Left lobe of liver (tissue), 2 donors: ENCODE data around the gene GTF2I. TPM values are rescaled to one million over a fixed set of nuclear protein-coding genes. Genes with fewer than 3 reads are reported as not detected.
A peak's percentile ranks its signal among the peaks of the same experiment; 100 is the strongest.
"Not testable (repeated sequence)": the region's sequence is repeated elsewhere in the genome, so short reads cannot be mapped to it uniquely, and the experiment has no call there.

Source experiments
- ATAC-seq: fragments of 200-7000 bp; cut with Tn5 transposase; one replicate; pipeline ENCODE4 v1.9.1; 2020; ENCODE audit warnings: mild to moderate bottlenecking, moderate library complexity
- DNase-seq: peaks from one replicate; pipeline ENCODE4 v3.0.0-alpha.2; 2020; ENCODE audit warnings: low spot score
- total RNA-seq: library from RNA; stranded (reverse); gene quantifications from one replicate; pipeline ENCODE4 v1.2.1, GENCODE V29; 2021
- donor health status: DM: no; HTN: no; CAD: no; lungs with moderate emphysema.
- donor health status: DM: no; HTN: yes; CAD: no.

Gene GTF2I
- total RNA-seq, 1 donor from 2014 or later, result 119 TPM

- not testable (repeated sequence) for ATAC-seq, DNase-seq
Measured at GRCh38 chr7:74770062-74770461, 112.5 kb downstream of the GTF2I start.

- DNase-seq, result not testable (repeated sequence)
- peak; percentile 24 for ATAC-seq
Measured at GRCh38 chr7:74772093-74772492, 114.6 kb downstream of the GTF2I start.

DNA sequence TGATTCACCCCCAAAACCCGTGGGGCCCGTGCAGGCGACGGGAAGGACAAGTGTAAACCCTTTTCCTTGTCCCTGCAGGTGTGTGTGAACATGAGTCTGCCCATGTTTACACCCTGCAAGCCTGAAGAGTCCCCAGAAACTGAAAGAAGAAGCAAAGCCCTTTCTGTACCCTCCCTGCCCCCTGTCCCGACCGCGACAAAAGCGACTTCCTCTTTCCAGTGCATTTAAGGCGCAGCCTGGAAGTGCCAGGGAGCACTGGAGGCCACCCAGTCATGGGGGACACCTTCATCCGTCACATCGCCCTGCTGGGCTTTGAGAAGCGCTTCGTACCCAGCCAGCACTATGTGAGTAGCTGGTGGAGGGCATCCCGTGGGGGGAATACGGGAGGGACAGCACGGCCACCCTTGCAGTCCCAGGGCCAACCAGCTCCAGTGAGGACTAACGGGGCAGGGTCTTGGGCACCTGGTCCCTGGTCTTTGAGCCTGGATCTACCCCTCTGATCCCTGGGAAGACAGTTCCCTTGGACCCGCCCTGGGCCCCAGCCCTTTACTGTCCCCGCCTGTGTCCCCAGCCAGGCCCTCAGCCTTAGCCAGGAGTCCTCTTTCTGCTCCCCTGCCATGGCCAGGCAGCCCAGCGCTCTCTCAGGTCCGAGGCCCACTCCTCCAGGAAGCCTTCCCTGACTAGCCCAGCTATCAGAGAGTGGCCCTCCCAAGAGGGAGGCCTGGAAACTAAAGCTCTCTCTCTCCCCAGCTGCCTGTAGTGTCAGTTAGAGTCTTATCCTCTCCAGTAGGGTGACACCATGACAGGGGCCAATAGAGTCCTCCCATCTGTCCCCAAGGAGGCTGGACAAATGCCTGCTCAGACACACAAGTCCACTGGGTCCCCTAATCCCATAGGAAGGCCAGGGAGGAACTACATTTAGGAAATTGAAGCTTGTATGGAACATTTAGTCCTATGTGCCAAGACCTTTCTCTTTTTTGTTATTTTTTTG is 116.5 kb downstream of the GTF2I start, which contains the start of gene NCF1:
Gene NCF1, plus strand, starts transcription at position 252 of the 991 bp plus-strand sequence. Its CDS starts 21 bp downstream, at position 273.
- DNase-seq, result not testable (repeated sequence)
- ATAC-seq, result peak; percentile 63

DNA sequence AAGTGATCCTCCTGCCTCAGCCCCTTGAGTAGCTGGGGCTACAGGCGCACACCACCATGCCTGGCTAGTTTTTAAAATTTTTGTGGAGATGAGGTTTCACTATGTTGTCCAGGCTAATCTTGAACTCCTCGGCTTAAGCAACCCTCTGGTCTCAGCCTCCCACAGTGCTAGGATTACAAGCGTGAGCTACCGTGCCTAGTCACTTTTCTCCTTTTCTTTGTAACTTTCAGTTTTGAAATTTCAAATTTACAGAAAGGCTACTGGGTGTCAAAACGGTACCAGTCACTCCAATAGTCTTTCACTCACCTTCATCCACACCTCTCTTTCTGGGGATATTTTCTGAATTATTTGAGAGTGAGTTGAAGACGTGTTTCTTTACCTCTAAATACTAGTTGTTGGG is 117.6 kb downstream of the GTF2I start:
- DNase-seq, ATAC-seq: not testable (repeated sequence)

DNA sequence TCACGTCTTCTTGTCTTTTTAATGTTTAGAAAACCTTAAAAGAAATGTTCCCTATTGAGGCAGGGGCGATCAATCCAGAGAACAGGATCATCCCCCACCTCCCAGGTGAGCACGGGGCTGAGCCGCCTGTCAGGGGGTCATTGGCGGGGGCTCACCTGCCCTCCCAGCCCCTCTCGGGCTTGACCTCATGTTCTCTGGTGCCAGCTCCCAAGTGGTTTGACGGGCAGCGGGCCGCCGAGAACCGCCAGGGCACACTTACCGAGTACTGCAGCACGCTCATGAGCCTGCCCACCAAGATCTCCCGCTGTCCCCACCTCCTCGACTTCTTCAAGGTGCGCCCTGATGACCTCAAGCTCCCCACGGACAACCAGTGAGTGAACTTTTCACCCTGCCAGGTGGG is 121.5 kb downstream of the GTF2I start:
- ATAC-seq, DNase-seq: not testable (repeated sequence)

DNA sequence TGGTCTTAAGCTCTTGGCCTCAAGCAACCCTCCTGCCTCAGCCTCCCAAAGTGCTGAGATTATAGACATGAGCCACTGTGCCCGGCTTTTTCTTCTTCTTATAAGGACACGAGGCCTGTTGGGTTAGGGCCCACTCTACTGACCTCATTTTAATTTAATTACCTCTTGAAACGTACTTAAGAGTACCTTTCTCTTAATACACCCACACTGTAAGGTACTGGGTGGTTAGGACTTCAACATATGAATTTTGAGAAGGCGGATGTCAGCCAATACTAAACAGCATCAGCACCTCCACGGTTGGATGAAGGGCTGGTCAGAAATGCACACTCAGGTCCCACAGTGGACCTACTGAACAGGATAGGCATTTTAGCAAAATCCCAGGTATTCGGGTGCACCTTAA is 124.2 kb downstream of the GTF2I start:
- not testable (repeated sequence) for DNase-seq

GRCh38 chr7:74783595-74783994 is 126.1 kb downstream of the GTF2I start:
- ATAC-seq, result not testable (repeated sequence)

More for the DNA sequence above, 124.2 kb downstream of the GTF2I start:
- ATAC-seq, result not testable (repeated sequence)

DNA sequence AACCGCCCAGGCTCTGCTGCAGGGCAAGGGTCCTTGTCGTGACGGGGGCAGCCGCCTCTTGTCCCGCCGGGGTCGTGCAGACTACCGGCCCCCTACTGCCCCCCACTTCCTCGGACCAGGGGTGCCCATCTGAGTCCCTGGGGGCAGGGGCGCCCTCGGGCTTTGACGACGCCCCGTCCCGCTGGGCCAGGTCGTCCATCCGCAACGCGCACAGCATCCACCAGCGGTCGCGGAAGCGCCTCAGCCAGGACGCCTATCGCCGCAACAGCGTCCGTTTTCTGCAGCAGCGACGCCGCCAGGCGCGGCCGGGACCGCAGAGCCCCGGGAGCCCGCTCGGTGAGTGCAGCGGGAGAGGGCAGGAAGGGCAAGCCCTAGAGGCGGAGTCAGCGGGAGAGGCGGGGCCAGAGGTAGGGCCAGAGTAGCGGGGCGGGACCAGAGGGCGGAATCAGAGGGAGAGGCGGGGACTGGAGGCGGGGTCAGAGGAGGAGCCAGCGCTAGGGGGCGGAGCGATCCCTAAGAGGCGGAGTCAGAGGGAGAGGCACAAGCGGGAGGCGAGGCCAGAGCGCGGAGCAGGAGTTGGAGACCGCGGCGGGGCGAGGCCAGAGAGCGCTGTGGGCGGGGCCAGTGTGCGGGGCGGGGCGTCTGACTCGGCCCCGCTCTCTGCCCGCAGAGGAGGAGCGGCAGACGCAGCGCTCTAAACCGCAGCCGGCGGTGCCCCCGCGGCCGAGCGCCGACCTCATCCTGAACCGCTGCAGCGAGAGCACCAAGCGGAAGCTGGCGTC is 131.0 kb downstream of the GTF2I start:
- DNase-seq (peak; percentile 97), ATAC-seq (peak; percentile 94)

More at GRCh38 chr7:74783595-74783994, 126.1 kb downstream of the GTF2I start:
- DNase-seq, result not testable (repeated sequence)

- DNase-seq, result not testable (repeated sequence)
- ATAC-seq, result peak; percentile 37
Measured at GRCh38 chr7:74789200-74789736, 131.8 kb downstream of the GTF2I start.

- not testable (repeated sequence) for DNase-seq, ATAC-seq
Measured at GRCh38 chr7:74797848-74798622, 140.5 kb downstream of the GTF2I start.

- not testable (repeated sequence) for ATAC-seq
Measured at GRCh38 chr7:74798644-74799043, 141.1 kb downstream of the GTF2I start.

More at GRCh38 chr7:74798644-74799043, 141.1 kb downstream of the GTF2I start:
- not testable (repeated sequence) for DNase-seq

Other genes starting within 250 kb of the GTF2I start
- 10.3 TPM for gene GTF2IRD1, start 203.8 kb upstream of the GTF2I start, total RNA-seq
- gene NCF1, start 116.3 kb downstream of the GTF2I start, total RNA-seq, result 1.0 TPM
- gene GTF2IRD2, start 193.9 kb downstream of the GTF2I start, total RNA-seq, result 6.3 TPM